ENCODE results near the gene PIAS3. TPM values are rescaled to one million over a fixed set of nuclear protein-coding genes. Genes with fewer than 3 reads are reported as not detected.
"Not testable (repeated sequence)": the region's sequence is repeated elsewhere in the genome, so short reads cannot be mapped to it uniquely, and the experiment has no call there.

Gene PIAS3
- total RNA-seq, 2 experiments from 2014 or later: 20.3 to 23.6 TPM

DNA sequence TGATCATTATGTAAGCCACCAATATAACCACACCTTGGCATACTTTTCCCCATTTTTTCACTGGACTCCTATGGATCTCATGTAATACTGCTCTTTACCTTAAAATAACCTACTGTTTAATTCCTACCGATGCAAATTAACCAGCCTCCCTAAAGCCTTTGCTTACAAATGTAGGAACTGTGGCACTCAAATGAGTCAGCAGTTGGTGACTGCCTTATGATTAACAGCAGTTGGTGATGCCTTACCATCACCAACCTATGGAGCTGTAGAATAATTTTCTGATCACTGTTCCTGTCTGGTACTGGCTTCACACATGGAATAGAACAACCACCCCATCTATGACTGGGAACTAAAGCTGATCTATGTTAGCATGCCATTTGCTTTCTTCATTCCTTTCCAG, 21.2 kb downstream of the PIAS3 start:
- Mint-ChIP-seq H3K4me3 (no peak overlapping the region), H3K27ac (no peak overlapping the region), H3K36me3 (peaks cover 59% of the 10 kb centered on the region), H3K27me3 (no peaks in the 10 kb centered on the region), H3K4me1 (no peaks in the 10 kb centered on the region), H3K9me3 (ENCODE audit: low read depth) (no peaks in the 10 kb centered on the region)
- CTCF ChIA-PET: interaction anchor here (0.9 to 6.6 kb wide), 3 partner anchors 8 to 13 kb away, joined by 3 to 61 read pairs (median 3); partner anchors contain the start of gene NUDT17
- no peak for ATAC-seq
- DNase-seq: no peak

DNA sequence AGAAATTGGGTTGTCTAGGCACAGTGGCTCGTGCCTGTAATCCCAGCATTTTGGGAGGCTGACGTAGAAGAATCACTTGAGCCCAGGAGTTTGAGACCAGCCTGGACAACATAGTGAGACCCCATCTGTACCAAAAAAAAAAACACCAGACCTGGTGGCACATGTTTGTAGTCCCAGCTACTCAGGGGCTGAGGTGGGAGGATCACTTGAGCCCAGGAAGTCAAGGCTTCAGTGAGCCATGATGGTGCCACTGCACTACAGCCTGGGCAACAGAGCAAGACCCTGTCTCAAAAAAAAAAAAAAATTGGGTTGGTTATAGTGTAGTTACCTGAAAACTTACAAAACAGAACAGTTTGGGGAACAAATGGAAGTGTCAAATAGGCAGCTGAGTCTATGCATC, 28.1 kb downstream of the PIAS3 start:
- not testable (repeated sequence) for H3K27me3 Mint-ChIP-seq; H3K27ac Mint-ChIP-seq; H3K4me3 Mint-ChIP-seq; ATAC-seq; H3K9me3 Mint-ChIP-seq (ENCODE audit: low read depth); DNase-seq
- CTCF ChIA-PET: interaction anchor here (0.7 to 2.0 kb wide), 3 partner anchors 15 to 57 kb away, joined by 3 to 8 read pairs (median 4); partner anchors contain the start of gene NUDT17
- peaks cover 64% of the 10 kb centered on the region for H3K36me3 Mint-ChIP-seq
- peaks cover 23% of the 10 kb centered on the region for H3K4me1 Mint-ChIP-seq

DNA sequence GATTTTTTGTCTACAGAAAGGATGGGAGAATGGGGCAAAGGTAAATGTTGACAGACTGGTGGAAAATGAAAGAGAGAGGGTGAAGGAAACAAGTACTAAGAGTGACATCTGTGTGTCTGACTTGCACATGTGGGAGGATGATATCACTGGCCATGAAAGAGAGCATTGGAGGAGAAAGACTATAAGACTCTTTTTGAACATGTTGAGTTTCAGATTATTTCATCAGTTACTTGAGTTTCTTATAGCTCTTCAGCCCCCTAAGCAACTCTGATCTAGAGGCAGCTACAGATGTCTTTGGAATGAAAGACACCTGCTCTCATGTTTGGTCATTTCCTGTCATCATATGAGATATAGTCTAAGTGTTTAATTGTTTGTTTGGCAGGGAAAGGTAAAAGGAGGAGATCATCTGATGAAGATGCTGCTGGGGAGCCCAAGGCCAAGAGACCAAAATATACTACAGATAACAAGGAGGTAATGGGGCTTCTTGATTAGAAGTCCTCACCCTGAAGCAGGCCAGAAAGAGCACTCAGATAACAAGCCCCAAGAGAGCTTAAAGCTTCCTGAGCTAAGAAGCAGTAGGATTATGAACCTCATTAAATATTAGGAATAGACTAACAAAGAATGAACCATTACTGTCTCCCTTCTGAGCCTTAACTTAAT, 30.4 kb downstream of the PIAS3 start:
- CTCF ChIA-PET: interaction anchor here (6.3 kb wide), 1 partner anchor 17 kb away, joined by 83 read pairs; the partner anchor contains the start of gene NUDT17
- H3K4me1 Mint-ChIP-seq: peaks cover 32% of the 10 kb centered on the region
- no peaks in the 10 kb centered on the region for H3K27me3 Mint-ChIP-seq
- ATAC-seq: no peak
- DNase-seq: no peak
- peaks cover 59% of the 10 kb centered on the region for H3K36me3 Mint-ChIP-seq
- no peaks in the 10 kb centered on the region for H3K9me3 Mint-ChIP-seq (ENCODE audit: low read depth)
- no peak overlapping the region for H3K4me3 Mint-ChIP-seq
- peak overlapping the region; percentile 22 for H3K27ac Mint-ChIP-seq

DNA sequence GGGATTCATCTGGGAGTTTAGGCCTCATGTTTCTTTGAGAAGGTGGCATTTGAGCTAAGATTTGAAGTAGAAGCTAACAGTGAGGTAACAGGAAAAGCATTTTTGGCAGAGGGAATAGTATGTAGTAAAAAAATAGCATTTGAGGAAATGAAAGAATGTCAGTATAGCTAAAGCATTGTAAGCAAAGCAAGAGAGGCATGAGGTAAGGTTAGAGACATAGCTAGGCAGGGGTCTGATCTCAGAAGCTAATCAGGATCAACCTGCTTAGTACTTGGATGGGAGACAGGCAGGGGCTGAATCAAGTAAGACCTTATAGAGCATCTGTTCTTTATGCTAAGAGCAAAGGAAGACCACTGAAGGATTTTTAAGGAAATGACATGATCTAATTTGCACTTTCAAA, 30.9 kb downstream of the PIAS3 start:
- CTCF ChIA-PET: interaction anchor here (6.3 kb wide), 1 partner anchor 17 kb away, joined by 83 read pairs; the partner anchor contains the start of gene NUDT17
- H3K27ac Mint-ChIP-seq: peak overlapping the region; percentile 22
- DNase-seq (no peak), ATAC-seq (no peak)
- peaks cover 54% of the 10 kb centered on the region for H3K36me3 Mint-ChIP-seq
- H3K4me1 Mint-ChIP-seq: peaks cover 32% of the 10 kb centered on the region
- peaks cover 2% of the 10 kb centered on the region for H3K27me3 Mint-ChIP-seq
- no peak overlapping the region for H3K4me3 Mint-ChIP-seq
- no peaks in the 10 kb centered on the region for H3K9me3 Mint-ChIP-seq (ENCODE audit: low read depth)

DNA sequence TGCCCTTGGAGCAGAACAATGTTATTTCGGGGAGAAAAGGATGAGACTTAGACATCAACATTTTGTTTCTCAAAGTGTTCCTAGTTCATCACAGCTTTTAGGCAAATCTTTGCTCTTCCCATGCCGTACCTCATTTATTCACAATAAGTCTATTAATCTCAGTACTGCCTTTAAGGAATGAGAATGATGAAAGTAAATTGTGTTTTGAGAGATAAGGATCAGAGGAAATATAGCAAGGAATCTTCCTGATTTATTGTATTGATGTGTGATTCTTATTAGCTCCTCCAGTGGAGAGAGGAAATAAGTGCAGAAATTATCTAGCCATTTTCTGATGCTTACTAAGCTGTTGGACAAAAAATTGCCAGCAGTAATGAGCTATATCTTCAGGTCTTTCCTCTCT, 32.9 kb downstream of the PIAS3 start:
- CTCF ChIA-PET: interaction anchor here (0.8 to 6.3 kb wide), 7 partner anchors 9 to 181 kb away, joined by 3 to 83 read pairs (median 4); partner anchors contain the start of genes NUDT17 and RBM8A
- H3K36me3 Mint-ChIP-seq: peaks cover 45% of the 10 kb centered on the region
- peak overlapping the region; percentile 65 for H3K27ac Mint-ChIP-seq
- no peak for DNase-seq
- H3K27me3 Mint-ChIP-seq: peaks cover 2% of the 10 kb centered on the region
- ATAC-seq: no peak
- H3K4me3 Mint-ChIP-seq: peak overlapping the region; percentile 97
- H3K4me1 Mint-ChIP-seq: peaks cover 34% of the 10 kb centered on the region
- no peaks in the 10 kb centered on the region for H3K9me3 Mint-ChIP-seq (ENCODE audit: low read depth)

DNA sequence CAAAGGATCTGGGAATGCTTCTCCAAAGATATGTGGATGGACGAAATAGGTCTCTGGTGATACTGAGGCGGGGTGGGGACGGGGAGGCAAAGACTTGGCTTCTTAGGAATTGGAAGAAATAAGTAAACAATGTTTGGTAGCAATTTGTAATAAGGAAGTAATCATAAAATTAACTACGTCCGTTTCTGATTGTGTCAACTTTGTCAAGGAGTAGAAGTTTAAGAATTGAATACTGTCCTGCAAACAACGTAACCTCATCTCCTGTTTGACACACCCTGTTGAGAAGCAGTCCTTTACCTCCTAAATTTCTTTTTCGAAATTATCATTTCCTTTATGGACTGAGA, 34.4 kb downstream of the PIAS3 start:
- Mint-ChIP-seq H3K27me3 (peaks cover 2% of the 10 kb centered on the region), H3K36me3 (peaks cover 32% of the 10 kb centered on the region), H3K27ac (peak overlapping the region; percentile 91), H3K9me3 (ENCODE audit: low read depth) (no peaks in the 10 kb centered on the region), H3K4me3 (peak overlapping the region; percentile 97), H3K4me1 (peaks cover 34% of the 10 kb centered on the region)
- CTCF ChIA-PET: interaction anchor here (0.7 to 6.3 kb wide), 4 partner anchors 14 to 85 kb away, joined by 3 to 83 read pairs (median 4); partner anchors contain the start of genes ITGA10 and NUDT17
- ATAC-seq: no peak
- no peak for DNase-seq

DNA sequence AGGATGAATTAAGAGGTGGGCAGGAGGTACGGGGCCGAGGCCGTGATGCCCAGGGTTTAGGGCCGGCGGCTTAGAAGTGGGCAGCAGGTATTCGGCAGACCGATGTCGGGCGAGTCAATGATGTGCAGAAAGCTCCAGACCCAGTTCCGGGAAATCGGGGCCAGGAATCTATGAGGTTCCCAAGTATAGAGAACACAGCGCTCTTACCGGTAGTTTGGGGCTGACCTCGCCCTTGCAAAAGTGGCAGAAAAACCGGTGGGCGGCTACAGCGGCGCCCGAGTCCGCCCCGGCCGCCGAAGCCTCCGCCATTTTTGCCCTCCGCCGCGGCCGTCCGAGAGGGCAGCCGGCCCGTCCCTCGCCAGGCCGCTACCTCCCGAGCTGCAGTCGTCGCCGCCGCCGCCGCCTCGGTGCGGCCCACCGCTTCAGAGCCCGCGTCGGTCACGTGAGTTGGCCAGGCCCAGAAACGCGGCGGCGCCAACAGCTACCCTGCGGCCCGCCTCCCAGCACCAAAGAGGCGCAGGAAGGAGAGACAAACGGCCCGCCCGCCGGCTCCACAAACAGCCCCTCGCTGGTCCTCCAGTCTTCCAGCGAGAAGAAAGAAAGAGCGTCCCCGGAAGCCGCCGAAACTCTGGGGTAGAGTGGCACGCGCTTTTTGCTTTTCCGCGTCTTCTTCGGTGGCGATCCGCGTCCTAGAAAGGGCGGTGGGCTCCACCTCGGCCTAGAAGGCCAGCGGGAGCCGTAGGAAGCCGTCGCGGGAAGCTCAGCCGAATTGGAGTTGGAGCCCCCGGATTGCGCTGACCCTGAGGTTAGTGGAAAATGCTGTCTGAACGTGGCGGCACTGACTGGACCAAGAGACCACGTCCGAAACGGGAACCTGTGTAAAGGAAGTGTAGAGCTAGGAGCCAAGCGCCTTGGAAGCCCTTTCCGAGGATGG, 35.0 kb downstream of the PIAS3 start, which contains the start of the genes POLR3C and RNF115:
POLR3C (plus strand) TSS at position 636 of the 934 bp plus-strand sequence. CDS start 1,577 bp downstream, outside the sequence.
RNF115 (minus strand) TSS at position 531 of the 934 bp plus-strand sequence; CDS start at position 309, 222 bp downstream.
- Mint-ChIP-seq H3K4me3 (peak within 1 kb of the TSS; percentile 97), H3K9me3 (ENCODE audit: low read depth) (no peaks in the 10 kb centered on the region), H3K4me1 (peaks cover 37% of the 10 kb centered on the region), H3K27me3 (peaks cover 2% of the 10 kb centered on the region), H3K36me3 (peaks cover 29% of the 10 kb centered on the region), H3K27ac (peak within 1 kb of the TSS; percentile 91)
- peak; percentile 93 for ATAC-seq
- CTCF ChIA-PET: interaction anchor here (1.6 to 6.3 kb wide), 2 partner anchors 18 to 21 kb away, joined by 4 to 83 read pairs; partner anchors contain the start of gene NUDT17
- DNase-seq: peak; percentile 94

DNA sequence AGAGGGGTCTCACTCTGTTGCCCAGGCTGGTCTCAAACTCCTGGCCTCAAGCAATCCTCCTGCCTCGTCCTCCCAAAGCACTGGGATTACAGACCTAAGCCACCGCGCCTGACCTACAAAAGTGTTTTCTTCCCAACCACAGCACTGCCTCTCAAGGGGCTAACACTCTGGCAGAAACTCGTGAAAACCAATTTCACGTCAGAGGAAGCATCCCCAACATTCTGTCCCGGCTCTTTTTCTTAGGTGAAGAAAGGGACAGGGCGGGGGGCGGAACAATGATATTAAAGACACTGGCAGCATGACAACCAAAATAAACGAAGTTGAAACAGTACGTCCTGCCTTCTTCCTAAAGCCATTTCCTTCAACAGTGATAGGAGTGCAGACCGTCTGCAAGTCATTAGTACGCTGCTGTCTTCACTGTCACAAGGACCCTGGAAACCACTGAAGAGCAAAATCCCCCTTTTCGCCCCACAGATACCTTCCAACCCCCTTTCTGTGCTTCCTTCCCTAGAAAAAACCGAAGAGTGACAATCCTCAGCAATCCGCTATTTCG, 36.0 kb downstream of the PIAS3 start:
- not testable (repeated sequence) for H3K27ac Mint-ChIP-seq; H3K4me3 Mint-ChIP-seq; DNase-seq; H3K27me3 Mint-ChIP-seq; ATAC-seq; H3K9me3 Mint-ChIP-seq (ENCODE audit: low read depth)
- Mint-ChIP-seq H3K4me1 (peaks cover 31% of the 10 kb centered on the region), H3K36me3 (peaks cover 22% of the 10 kb centered on the region)
- CTCF ChIA-PET: interaction anchor here (6.3 kb wide), 1 partner anchor 22 kb away, joined by 83 read pairs; the partner anchor contains the start of gene NUDT17

DNA sequence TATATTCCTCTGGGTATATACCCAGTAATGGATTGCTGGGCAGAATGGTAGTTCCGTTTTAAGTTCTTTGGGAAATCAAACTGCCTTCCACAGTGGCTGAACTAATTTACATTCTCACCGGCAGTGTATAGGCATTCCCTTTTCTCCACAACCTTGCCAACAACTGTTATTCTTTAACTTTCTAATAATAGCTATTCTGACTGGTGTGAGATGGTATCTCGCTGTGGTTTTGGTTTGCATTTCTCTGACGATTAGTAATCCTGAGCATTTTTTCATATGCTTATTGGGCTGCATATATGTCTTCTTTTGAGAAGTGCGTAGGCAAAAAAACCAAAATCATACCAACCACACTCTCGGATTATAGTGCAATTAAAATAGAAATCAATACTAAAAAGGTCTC, 40.8 kb downstream of the PIAS3 start:
- H3K4me3 Mint-ChIP-seq; H3K9me3 Mint-ChIP-seq (ENCODE audit: low read depth); CTCF ChIA-PET; H3K36me3 Mint-ChIP-seq; DNase-seq; H3K27ac Mint-ChIP-seq; H3K4me1 Mint-ChIP-seq; H3K27me3 Mint-ChIP-seq: not testable (repeated sequence)
- ATAC-seq: peak; percentile 65

DNA sequence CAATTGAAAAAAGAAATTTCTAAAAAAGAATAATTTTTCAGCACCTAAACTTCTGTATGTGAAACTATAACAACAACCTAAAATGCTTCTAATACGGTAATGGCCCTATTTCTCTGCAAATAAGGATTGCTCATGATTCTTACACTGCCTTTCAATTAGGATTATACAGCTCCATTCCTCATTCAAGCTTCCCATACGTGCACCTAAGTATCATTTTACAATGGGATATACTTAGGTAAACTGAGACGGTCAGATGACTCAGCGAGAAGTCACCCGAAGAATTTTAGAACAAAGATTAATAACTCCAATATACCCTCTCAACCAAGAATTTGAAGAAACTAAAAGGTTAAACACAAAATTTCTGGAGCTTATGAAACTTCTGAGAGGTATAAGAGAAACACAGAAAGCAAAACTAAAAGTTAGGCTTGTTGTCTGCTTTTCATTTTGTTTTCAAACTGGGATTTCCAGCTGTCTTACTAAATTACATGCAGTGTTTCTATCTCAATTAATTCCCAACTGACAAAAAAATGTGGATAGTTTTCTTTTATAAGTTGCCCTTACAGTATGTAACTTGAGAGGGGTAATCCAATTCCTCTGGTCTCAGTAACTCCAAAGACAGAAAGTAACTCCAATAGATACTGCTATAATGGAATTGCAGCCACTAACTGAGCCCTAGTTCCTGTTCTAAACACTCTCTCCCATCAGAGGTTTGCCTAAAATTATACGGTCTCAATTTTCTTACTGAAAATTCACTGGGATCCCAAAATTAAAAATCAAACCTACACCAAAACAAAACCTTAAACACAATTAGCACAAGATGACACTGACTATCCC, 45.7 kb downstream of the PIAS3 start:
- not testable (repeated sequence) for H3K27me3 Mint-ChIP-seq

DNA sequence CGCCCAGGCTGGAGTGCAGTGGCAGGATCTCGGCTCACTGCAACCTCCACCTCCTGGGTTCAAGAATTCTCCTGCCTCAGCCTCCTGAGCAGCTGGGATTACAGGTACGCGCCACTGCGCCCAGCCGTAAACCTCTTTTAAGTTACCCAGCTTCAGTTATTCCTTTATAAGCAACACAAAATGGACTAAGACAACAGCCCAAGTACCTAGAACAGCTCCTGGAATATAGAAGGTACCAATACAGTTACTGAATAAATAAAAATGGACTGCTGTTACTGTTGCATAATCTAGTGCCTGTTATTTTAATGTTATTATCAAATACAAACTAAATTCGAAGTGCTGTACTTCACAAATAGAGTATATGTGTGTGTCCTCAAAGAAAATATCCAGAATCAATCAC, 52.0 kb downstream of the PIAS3 start:
- Mint-ChIP-seq H3K4me3 (no peak overlapping the region), H3K27me3 (no peaks in the 10 kb centered on the region), H3K9me3 (ENCODE audit: low read depth) (no peaks in the 10 kb centered on the region), H3K4me1 (peaks cover 7% of the 10 kb centered on the region), H3K27ac (no peak overlapping the region), H3K36me3 (peaks cover 8% of the 10 kb centered on the region)
- CTCF ChIA-PET: interaction anchor here (1.6 to 2.6 kb wide), 2 partner anchors 17 to 39 kb away, joined by 4 to 7 read pairs; partner anchors contain the start of genes NUDT17, POLR3C and RNF115
- no peak for ATAC-seq
- DNase-seq: no peak

More for the DNA sequence above, 45.7 kb downstream of the PIAS3 start:
- H3K4me1 Mint-ChIP-seq; H3K9me3 Mint-ChIP-seq (ENCODE audit: low read depth); ATAC-seq; H3K36me3 Mint-ChIP-seq; H3K27ac Mint-ChIP-seq; H3K4me3 Mint-ChIP-seq; DNase-seq; CTCF ChIA-PET: not testable (repeated sequence)

DNA sequence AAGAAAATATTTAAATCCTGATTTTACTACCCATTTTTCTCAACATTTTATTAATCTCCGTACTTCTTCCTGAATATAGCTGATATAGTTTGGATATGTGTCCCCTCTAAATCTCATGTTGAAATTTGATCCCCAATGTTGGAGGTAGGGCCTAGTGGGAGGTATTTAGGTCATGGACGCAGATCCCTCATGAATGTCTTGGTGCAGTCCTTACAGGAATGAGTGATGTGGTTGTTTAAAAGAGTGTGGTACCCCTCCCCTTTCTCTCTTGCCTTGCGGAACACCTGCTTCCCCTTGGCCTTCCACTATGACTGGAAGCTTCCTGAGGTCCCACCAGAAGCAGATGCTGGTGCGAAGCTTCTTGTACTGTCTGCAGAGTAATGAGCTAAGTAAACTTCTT, 52.5 kb downstream of the PIAS3 start:
- H3K9me3 Mint-ChIP-seq (ENCODE audit: low read depth): no peaks in the 10 kb centered on the region
- no peak overlapping the region for H3K27ac Mint-ChIP-seq
- no peak overlapping the region for H3K4me3 Mint-ChIP-seq
- DNase-seq (no peak), ATAC-seq (no peak)
- H3K36me3 Mint-ChIP-seq: peaks cover 11% of the 10 kb centered on the region
- H3K4me1 Mint-ChIP-seq: peaks cover 7% of the 10 kb centered on the region
- CTCF ChIA-PET: interaction anchor here (1.6 to 2.6 kb wide), 2 partner anchors 18 to 39 kb away, joined by 4 to 7 read pairs; partner anchors contain the start of genes NUDT17, POLR3C and RNF115
- H3K27me3 Mint-ChIP-seq: no peaks in the 10 kb centered on the region
